Measurements from ENCODE around the gene NDE1.
"Not testable (repeated sequence)": the region's sequence is repeated elsewhere in the genome, so short reads cannot be mapped to it uniquely, and the experiment has no call there.

NDE1 gene

DNA sequence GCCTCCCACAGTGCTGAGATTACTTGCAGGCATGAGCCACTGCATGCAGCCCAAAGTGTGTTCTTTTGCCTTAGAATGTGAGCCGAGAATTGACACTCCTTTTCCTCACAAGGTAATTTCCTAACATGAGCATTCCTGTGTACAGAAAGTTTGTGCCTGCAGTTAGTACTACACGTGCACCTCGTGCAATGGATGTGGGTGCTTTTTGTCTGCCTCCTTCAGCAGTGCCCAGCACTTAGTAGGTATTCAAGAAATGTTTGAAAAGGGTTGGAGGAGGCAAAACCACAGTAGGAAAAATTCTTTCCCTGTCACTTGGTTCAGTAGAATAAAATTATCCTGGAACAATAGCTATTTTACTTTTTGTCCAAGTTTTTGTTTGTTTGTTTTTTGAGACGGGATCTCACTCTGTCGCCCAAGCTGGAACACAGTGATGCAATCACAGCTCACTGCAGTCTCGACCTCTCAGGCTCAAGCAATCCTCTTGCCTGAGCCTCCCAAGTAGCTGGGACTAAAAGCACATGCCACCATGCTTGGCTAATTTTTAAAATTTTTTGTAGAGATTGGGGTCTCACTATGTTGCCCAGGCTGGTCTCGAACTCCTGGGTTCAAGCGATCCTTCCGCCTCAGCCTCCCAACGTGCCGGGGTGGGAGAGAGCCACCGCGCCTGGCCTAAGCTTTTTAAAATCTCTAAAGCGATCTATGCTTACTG, 2.4 kb downstream of the NDE1 start:
- no peak for DNase-seq

- DNase-seq, result no peak
Measured at GRCh38 chr16:15653227-15653626, 3.2 kb downstream of the NDE1 start.

DNA sequence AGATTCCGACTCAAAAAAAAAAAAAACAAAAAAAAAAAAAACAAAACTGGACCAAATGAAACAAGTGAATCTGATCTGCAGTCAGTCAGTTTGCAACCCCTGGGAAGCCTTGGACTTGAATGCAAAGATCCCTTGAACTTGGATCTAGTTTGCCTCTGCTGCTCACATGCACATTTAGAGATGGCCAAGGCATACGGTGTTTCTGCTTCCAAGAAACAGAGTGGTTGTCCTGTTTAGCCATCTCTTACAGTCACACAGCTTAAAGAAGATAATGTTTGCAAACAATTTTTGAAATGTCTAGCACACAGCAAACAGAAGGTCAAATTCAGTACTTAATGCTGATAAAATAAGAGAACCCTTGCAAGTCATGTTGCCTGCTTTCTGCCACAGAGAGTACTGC, 4.5 kb downstream of the NDE1 start:
- DNase-seq, result no peak

DNA sequence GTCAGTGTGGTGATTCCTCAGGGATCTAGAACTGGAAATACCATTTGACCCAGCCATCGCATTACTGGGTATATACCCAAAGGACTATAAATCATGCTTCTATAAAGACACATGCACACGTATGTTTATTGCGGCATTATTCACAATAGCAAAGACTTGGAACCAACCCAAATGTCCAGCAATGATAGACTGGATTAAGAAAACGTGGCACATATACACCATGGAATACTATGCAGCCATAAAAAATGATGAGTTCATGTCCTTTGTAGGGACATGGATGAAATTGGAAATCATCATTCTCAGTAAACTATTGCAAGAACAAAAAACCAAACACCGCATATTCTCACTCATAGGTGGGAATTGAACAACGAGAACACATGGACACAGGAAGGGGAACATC, 5.5 kb downstream of the NDE1 start:
- not testable (repeated sequence) for DNase-seq

GRCh38 chr16:15658149-15658548, 8.1 kb downstream of the NDE1 start:
- no peak for DNase-seq

DNA sequence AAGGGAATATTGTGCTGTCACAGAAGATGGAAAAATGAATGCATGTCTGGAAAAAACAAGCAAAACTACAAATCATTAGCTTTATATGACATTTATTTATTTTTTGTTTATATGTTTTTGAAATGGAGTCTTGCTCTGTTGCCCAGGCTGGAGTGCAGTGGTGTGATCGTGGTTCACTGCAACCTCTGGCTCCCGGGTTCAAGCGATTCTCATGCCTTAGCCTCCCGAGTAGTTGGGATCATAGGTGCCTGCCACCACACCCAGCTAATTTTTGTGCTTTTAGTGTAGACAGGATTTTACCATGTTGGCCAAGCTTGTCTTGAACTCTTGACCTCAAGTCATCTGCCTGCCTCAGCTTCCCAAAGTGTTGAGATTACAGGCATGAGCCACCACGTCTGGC, 8.5 kb downstream of the NDE1 start:
- DNase-seq, result no peak

DNA sequence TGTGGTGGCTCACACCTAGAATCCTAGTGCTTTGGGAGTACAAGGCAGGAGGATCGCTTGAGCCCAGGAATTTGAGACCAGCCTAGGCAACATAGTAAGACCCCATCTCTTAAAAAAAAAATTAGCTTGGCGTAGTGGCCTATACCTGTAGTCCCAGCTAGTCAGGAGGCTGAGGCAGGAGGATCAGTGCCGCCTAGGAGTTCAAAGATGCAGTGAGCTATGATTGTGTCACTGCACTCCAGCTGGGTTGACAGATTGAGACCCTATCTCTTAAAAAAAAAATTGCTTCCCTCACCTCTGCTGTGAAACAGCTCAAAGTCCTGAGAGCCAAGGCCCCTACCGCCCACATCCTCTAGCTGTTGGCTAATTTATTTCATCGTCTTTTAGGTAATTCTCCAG, 10.2 kb downstream of the NDE1 start:
- no peak for DNase-seq

DNA sequence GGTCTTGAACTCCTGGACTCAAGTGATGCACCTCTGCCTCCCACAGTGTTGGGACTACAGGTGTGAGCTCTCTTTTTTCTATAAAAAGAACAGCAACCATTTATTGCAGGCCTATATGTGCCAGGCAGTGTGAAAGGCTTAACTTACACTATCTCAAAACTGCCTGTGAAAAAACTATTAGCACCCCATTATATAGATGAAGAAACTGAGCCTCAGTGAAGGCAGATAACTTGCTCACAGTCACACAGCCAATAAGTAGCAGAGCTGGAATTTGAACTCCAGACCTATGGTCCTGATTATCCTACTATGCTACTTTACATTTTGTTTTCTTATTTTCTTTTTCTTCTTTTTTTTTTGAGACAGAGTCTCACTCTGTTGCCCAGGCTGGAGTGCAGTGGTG, 15.1 kb downstream of the NDE1 start:
- DNase-seq, result no peak

DNA sequence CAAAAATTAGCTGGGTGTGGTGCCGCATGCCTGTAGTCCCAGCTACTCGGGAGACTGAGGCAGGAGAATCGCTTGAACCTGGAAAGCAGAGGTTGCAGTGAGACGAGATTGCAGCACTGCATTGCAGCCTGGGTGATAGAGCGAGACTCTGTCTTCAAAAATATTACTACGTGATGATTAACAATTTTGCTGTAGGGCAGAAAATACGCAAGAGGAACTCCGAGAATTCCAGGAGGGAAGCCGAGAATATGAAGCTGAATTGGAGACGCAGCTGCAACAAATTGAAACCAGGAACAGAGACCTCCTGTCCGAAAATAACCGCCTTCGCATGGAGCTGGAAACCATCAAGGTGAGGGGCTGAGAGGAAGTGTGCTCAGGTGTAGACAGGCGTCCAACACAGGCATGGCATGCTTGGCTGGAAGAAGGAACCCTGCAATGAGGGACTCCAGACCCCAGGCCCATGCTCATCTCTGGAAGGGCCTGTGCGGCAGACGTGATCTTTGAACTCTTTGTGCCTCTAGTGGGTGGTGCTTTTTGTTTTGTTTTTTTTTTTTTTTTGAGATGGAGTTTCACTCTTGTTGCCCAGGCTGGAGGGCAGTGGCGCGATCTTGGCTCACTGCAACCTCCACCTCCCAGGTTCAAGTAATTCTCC, 17.2 kb downstream of the NDE1 start:
- DNase-seq, result no peak

GRCh38 chr16:15671530-15672117, 21.6 kb downstream of the NDE1 start:
- no peak for DNase-seq

DNA sequence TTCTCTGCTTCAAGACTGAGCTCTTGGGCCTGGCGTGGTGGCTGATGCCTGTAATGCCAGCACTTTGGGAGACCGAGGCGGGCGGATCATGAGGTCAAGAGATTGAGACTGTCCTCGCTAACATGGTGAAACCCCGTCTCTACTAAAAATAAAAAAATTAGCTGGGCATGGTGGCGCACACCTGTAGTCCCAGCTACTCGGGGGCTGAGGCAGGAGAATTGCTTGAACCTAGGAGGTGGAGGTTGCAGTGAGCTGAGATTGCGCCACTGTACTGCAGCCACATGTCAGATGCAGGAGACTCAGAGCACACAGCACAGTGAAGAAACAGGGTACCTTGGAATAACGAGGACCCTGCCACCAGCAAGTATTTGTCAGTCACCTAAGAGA, 22.1 kb downstream of the NDE1 start:
- DNase-seq, result not testable (repeated sequence)

DNA sequence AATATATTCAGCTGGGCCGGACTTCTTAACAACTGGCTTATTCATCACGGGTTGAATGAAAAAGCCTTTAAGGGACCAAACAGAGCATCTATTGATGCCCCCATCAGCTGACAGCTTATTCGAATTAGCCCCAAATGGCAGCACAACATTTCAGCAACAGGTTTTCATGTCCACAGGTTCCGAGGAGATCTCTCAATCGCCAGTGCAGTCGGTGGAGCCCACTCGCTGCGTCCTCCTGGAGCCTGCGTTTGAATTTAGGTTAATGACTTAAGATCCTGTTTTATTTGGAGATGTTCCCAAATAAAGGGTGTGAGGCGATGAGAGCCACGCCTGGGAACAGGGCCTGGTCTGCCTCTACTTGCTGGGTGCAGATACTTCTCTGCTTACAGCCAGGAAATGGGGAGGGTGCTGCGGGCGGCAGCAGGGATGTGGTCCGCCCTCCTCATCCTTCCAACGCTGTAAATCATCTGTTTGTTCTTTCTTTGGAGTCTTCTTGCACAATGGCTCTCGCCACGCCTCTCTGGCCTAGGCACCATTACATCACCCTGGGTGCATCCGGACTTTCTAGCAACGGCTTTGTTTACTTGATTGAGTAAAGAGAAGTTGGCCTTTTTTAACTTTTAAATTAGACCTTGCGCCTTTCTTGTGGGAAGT, 22.6 kb downstream of the NDE1 start:
- DNase-seq, result no peak

GRCh38 chr16:15674571-15674970, 24.5 kb downstream of the NDE1 start:
- no peak for DNase-seq

- no peak for DNase-seq
Measured at GRCh38 chr16:15676506-15676905, 26.5 kb downstream of the NDE1 start.

GRCh38 chr16:15677447-15677846, 27.4 kb downstream of the NDE1 start:
- DNase-seq, result no peak

DNA sequence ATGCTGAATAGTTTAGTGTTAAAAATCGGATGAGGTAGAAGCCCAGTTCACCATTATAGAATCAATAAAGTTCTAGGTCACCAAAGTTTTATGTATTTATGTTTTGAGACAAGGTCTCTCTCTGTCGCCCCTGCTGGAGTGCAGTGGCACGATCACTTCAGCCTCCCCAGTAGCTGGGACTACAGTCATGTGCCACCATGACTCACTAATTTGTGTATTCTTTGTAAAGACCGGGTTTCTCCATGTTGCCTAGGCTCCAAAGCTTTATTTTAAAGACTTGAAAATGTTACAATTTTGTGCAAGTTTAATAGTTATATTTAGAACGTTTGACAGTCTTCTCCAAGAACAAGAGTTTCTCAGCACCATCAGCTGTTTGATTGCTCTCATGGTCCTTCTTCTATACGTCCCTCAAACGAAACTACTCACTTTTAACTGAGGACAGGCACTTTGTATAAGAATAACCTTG, 32.1 kb downstream of the NDE1 start:
- DNase-seq, result no peak

GRCh38 chr16:15686287-15686686, 36.2 kb downstream of the NDE1 start:
- DNase-seq, result no peak

DNA sequence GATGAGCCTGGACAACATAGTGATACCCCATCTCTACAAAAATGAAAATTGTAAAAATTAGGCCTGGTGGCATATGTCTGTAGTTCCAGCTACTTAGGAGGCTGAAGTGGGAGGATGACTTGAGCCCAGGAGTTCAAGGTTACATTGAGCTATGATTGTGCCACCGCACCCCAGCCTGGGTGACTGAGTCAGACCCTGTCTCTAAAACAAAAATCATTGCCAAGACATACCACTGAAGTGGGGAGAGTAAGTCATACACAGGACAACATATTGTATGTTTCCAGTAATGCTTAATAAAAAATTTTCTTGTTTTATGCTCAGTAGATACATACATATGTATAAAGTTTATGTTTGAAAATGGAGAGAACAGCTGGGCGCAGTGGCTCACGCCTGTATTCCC, 39.2 kb downstream of the NDE1 start:
- DNase-seq, result no peak

GRCh38 chr16:15690296-15690695, 40.3 kb downstream of the NDE1 start:
- no peak for DNase-seq

DNA sequence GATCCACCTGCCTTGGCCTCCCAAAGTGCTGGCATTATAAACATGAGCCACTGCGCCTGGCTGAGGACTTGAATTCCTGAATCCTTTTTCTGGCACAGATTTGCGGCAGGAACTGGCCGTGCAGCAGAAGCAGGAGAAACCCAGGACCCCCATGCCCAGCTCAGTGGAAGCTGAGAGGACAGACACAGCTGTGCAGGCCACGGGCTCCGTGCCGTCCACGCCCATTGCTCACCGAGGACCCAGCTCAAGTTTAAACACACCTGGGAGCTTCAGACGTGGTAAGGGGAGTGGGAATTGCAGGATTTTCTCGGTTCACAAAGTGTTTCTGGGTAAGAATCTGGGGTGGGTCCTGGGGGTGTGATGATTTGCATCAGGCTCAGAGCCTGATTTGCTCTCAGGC, 41.0 kb downstream of the NDE1 start:
- DNase-seq, result no peak

GRCh38 chr16:15692508-15692907, 42.5 kb downstream of the NDE1 start:
- DNase-seq, result not testable (repeated sequence)

DNA sequence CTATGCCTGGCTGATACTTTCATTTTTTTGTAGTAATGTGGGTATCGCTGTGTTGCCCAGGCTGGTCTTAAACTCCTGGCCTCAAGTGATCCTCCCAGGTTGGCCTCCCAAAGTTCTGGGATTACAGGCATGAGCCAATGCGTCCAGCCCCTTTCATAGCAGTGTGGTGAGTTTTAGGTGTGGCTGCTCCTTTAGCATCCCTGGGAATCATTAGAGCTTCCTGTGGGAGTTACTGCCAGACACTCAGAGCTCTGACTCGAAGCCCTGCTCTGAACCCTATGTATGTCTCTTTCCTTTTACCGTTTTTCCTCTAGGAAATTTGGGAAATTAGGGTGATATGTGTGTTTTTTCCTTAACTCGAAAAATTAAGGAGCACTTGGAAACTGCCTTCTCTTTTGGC, 44.5 kb downstream of the NDE1 start:
- DNase-seq, result no peak

GRCh38 chr16:15699819-15700218, 49.8 kb downstream of the NDE1 start:
- no peak for DNase-seq

DNA sequence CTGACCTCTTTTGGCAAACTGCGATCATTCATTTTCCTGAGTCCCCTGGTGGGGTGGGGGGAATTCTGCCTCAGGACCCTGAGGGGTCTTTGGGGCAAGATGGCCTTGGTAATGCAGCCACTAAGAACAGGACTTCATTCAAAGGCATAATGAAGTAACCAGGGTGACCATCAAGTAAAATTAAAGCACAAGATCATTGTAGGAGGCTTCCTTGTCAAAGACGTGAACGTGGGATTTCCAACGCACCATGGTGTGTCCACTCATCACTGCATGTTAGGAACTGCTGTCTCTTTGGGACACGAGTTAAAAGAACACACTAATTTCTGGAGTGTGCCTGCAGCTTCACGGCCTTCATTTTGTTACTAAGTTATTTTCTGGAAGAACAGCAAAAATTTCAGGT, 51.3 kb downstream of the NDE1 start:
- DNase-seq, result no peak
